Transverse colon (tissue), 4 donors: Measurements from ENCODE around the gene SPOCK3.

Experiments used
- EP300 ChIP-seq: sonication (generic); formaldehyde crosslinking; IDR thresholded peaks from one replicate; pipeline ENCODE4 v1.6.1; 2017; ENCODE audit warnings: antibody characterized with exemption, low read depth
- POLR2A ChIP-seq: fragments of 450-650 bp; IDR thresholded peaks from one replicate; pipeline ENCODE4 v1.6.1; 2016; ENCODE audit warnings: antibody characterized with exemption, mild to moderate bottlenecking, moderate library complexity
- POLR2AphosphoS5 ChIP-seq, 3 donors: sonication (generic); formaldehyde crosslinking; IDR thresholded peaks; one replicate each; pipeline ENCODE4 v1.6.1; 2016; ENCODE audit warnings: antibody characterized with exemption in 3 of 3
- TF ChIP-seq, protein P1 (sequence below), 5 experiments: fragments of 200-600 bp in 3 of 5; fragments of 450-650 bp in 2 of 5; sonication (generic) in 3 of 5; IDR thresholded peaks; 1 replicate in 2 of 5; 2 replicates in 3 of 5; pipeline ENCODE4 v1.5.1; 2016 to 2017; ENCODE audit warnings: antibody characterized with exemption in 5 of 5, inconsistent platforms in 3 of 5, mild to moderate bottlenecking in 2 of 5, moderate library complexity in 1 of 5

DNA sequence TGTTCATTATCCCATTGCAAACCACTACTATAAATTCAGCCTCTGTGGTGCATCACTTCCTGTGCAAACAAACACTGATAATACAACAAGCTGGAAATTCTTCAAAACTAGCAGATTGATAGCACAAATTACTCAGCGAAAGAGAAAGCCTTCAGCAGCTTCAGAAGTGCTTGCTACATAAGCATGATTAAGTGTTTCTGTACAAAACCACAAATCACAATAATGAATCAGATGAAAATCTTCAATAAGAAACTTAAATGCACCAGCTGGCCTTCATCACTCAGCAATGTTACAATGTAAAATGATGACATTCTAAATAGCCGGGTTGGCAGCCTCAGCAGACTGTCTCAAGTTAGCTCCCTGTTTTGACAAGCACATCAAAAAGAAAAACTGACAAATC is 262.2 kb downstream of the SPOCK3 start:
- TF ChIP-seq, protein P1, sequence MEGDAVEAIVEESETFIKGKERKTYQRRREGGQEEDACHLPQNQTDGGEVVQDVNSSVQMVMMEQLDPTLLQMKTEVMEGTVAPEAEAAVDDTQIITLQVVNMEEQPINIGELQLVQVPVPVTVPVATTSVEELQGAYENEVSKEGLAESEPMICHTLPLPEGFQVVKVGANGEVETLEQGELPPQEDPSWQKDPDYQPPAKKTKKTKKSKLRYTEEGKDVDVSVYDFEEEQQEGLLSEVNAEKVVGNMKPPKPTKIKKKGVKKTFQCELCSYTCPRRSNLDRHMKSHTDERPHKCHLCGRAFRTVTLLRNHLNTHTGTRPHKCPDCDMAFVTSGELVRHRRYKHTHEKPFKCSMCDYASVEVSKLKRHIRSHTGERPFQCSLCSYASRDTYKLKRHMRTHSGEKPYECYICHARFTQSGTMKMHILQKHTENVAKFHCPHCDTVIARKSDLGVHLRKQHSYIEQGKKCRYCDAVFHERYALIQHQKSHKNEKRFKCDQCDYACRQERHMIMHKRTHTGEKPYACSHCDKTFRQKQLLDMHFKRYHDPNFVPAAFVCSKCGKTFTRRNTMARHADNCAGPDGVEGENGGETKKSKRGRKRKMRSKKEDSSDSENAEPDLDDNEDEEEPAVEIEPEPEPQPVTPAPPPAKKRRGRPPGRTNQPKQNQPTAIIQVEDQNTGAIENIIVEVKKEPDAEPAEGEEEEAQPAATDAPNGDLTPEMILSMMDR (IDR thresholded peaks at IDR 0.05), result no peak
- TF ChIP-seq POLR2AphosphoS5 (IDR thresholded peaks at IDR 0.05) (no peak), POLR2A (no peak), EP300 (no peak)
